ENCODE results near the gene SLC22A7.

DNA sequence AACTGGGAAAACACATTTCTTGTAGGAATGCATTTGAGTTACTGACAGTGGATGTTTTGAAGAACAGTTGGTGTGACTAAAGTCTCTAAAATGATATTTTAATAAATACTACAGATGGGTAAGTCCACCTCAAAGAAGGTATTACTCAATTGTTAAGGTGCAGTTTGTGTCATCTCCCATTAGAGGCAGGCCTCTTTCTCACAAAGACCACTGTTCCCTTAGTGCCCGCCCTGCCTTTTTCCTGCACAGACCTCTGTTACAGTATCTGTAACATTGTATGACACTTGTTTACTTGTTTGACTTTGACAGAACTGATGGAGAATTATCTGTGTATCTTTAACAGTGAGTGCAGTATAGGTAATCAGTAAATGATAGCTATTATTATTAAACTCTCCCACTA lies 15.8 kb downstream of the SLC22A7 start:
- no peak for TF ChIP-seq POLR2A (IDR thresholded peaks at IDR 0.05; ENCODE audit: low read length)
- TF ChIP-seq GATA1 (IDR thresholded peaks at IDR 0.05; ENCODE audit: low read depth, low read length), result no peak
